ENCODE measurements around the gene STARD7.

- TF ChIP-seq STAT1 (IDR thresholded peaks at IDR 0.05; ENCODE audit: unreplicated experiment) (no peak), CTCF (conservative IDR thresholded peaks at IDR 0.05; ENCODE audit: low read depth in 2 of 2) (no peak), EZH2phosphoT487 (IDR thresholded peaks at IDR 0.05; ENCODE audit: unreplicated experiment) (no peak), ETS1 (IDR thresholded peaks at IDR 0.05) (no peak), EZH2 (IDR thresholded peaks at IDR 0.05; ENCODE audit: low read depth, unreplicated experiment) (no peak), ZNF114 (CRISPR knock-in tag; IDR thresholded peaks at IDR 0.05) (no peak), POLR2AphosphoS5 (IDR thresholded peaks at IDR 0.05; ENCODE audit: low read depth) (no peak), CREB1 (CRISPR knock-in tag; IDR thresholded peaks at IDR 0.05; ENCODE audit: low read depth) (no peak), REST (IDR thresholded peaks at IDR 0.05; ENCODE audit: unreplicated experiment) (no peak), JUNB (IDR thresholded peaks at IDR 0.05; ENCODE audit: unreplicated experiment) (no peak), NANOG (IDR thresholded peaks at IDR 0.05; ENCODE audit: borderline replicate concordance) (no peak), ZNF462 (CRISPR knock-in tag; IDR thresholded peaks at IDR 0.05) (no peak)
These were observed 27.1 kb downstream of the STARD7 start for GRCh38 chr2:96181529-96181928.
